Mammary epithelial cell (primary cell): ENCODE data around the gene TAC3.
"Not testable (repeated sequence)": the region's sequence is repeated elsewhere in the genome, so short reads cannot be mapped to it uniquely, and the experiment has no call there.

Experiments
- EZH2 ChIP-seq: IDR thresholded peaks from 2 replicates; pipeline ENCODE4 v1.6.1; 2012; ENCODE audit warnings: low read length, inconsistent platforms, borderline replicate concordance
- TF ChIP-seq, protein P1 (sequence below), 2 donors: IDR thresholded peaks in 1 of 2; conservative IDR thresholded peaks in 1 of 2; 2 replicates each; pipeline ENCODE4 v1.5.1; 2011 to 2012; ENCODE audit warnings: inconsistent platforms in 2 of 2, low read length in 2 of 2, mild to moderate bottlenecking in 2 of 2, control low read depth in 1 of 2, low read depth in 1 of 2; ENCODE audit not compliant: insufficient read depth in 1 of 2; ENCODE audit errors: extremely low read depth in 1 of 2

DNA sequence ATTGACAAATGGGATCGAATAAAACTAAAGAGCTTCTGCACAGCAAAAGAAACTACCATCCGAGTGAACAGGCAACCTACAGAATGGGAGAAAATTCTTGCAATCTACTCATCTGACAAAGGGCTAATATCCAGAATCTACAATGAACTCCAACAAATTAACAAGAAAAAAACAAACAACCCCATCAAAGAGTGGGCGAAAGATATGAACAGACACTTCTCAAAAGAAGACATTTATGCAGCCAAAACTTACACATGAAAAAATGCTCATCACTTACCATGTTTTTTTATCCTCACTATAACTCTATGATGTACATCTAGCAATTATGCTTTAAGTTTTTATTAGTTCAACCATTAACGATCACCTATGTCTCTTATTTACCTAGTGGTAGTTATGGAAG is 37.6 kb upstream of the TAC3 start:
- TF ChIP-seq, protein P1, sequence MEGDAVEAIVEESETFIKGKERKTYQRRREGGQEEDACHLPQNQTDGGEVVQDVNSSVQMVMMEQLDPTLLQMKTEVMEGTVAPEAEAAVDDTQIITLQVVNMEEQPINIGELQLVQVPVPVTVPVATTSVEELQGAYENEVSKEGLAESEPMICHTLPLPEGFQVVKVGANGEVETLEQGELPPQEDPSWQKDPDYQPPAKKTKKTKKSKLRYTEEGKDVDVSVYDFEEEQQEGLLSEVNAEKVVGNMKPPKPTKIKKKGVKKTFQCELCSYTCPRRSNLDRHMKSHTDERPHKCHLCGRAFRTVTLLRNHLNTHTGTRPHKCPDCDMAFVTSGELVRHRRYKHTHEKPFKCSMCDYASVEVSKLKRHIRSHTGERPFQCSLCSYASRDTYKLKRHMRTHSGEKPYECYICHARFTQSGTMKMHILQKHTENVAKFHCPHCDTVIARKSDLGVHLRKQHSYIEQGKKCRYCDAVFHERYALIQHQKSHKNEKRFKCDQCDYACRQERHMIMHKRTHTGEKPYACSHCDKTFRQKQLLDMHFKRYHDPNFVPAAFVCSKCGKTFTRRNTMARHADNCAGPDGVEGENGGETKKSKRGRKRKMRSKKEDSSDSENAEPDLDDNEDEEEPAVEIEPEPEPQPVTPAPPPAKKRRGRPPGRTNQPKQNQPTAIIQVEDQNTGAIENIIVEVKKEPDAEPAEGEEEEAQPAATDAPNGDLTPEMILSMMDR (conservative IDR thresholded peaks at IDR 0.05 in 1 of 2, IDR thresholded peaks at IDR 0.05 in 1 of 2; ENCODE audit: extremely low read depth in 1 of 2, insufficient read depth in 1 of 2, low read depth in 1 of 2, low read length in 2 of 2), result not testable (repeated sequence)
- TF ChIP-seq EZH2, result not testable (repeated sequence)
